HepG2 (cell line): Measurements from ENCODE around the gene MAN1C1. TPM values are rescaled to one million over a fixed set of nuclear protein-coding genes. Genes with fewer than 3 reads are reported as not detected.

Source experiments
- ATAC-seq: fragments of 200-7000 bp; cut with Tn5 transposase; 3 replicates; pipeline ENCODE4 v1.9.1; 2020; ENCODE audit warnings: mild to moderate bottlenecking, moderate library complexity
- BruUV-seq: library from RNA; stranded (reverse); fragments of 400-500 nt; replicated peaks from 2 replicates; lab custom pipeline; 2021; lab: Mats Ljungman, UMichigan
- CTCF ChIA-PET: fragments of 300-600 bp; formaldehyde crosslinking; extraction: SDS; loops from one replicate; lab custom pipeline; 2021; ENCODE audit warnings: low total read pairs, inconsistent platforms, low intra/inter-chr PET ratio; lab: Yijun Ruan, JAX
- POLR2A ChIA-PET: fragments of 350-600 bp; sonication (Branson Sonifier 250); formaldehyde crosslinking; loops from one replicate; lab custom pipeline; 2020; ENCODE audit warnings: antibody characterized with exemption, inconsistent platforms; lab: Yijun Ruan, JAX
- DNase-seq: peaks from one replicate; pipeline ENCODE4 v3.0.0-alpha.2; 2015; ENCODE audit warnings: low spot score
- FAIRE-seq: peaks from 3 replicates; lab custom pipeline; 2011; peaks lifted over from hg19 to GRCh38; lab: Jason Lieb, UNC
- H2AFZ ChIP-seq: one replicate; pipeline ENCODE4 v1.6.1; 2011; ENCODE audit warnings: low read length, inconsistent platforms
- H3K27ac ChIP-seq: fragments of 300-600 bp; 3 replicates; pipeline ENCODE4 v1.8.0; 2011; ENCODE audit warnings: mixed run types, mild to moderate bottlenecking, mixed read lengths, low read length, inconsistent platforms; ENCODE audit not compliant: insufficient read depth; ENCODE audit errors: extremely low read length
- H3K27me3 ChIP-seq, 2 experiments: fragments of 200-600 bp in 1 of 2; 2 replicates in 1 of 2; 3 replicates in 1 of 2; pipeline versions ENCODE4 v1.6.0 to v1.8.0; 2011; ENCODE audit warnings: low read length in 2 of 2, mild to moderate bottlenecking in 2 of 2, moderate library complexity in 2 of 2, inconsistent platforms in 1 of 2; ENCODE audit not compliant: insufficient read depth in 2 of 2, control insufficient read depth in 1 of 2
- H3K36me3 ChIP-seq, 2 experiments: fragments of 200-600 bp in 1 of 2; replicated peaks in 1 of 2; 2 replicates in 1 of 2; 3 replicates in 1 of 2; pipeline versions ENCODE4 v1.5.1 to v1.8.0; 2011; ENCODE audit warnings: low read length in 2 of 2, inconsistent platforms in 1 of 2; ENCODE audit not compliant: insufficient read depth in 2 of 2, control insufficient read depth in 1 of 2
- H3K4me1 ChIP-seq: 2 replicates; pipeline ENCODE4 v1.5.1; 2012; ENCODE audit warnings: low read length, inconsistent platforms; ENCODE audit not compliant: insufficient read depth
- H3K4me2 ChIP-seq: 2 replicates; pipeline ENCODE4 v1.6.0; 2011; ENCODE audit warnings: low read depth, low read length, inconsistent platforms
- H3K4me3 ChIP-seq, 3 experiments: fragments of 200-600 bp in 1 of 3; sonication (generic), shearing (Covaris generic) in 1 of 3; replicated peaks in 1 of 3; 2 replicates each; pipeline ENCODE4 v1.5.1; 2011 to 2016; ENCODE audit warnings: low read length in 3 of 3, inconsistent platforms in 2 of 3, low read depth in 2 of 3, mild to moderate bottlenecking in 2 of 3, control low read depth in 1 of 3, mixed read lengths in 1 of 3; ENCODE audit not compliant: insufficient read depth in 1 of 3
- H3K79me2 ChIP-seq: one replicate; pipeline ENCODE4 v1.6.1; 2011; ENCODE audit warnings: low read length, inconsistent platforms; ENCODE audit not compliant: insufficient read depth
- H3K9ac ChIP-seq: 2 replicates; pipeline ENCODE4 v1.6.0; 2011; ENCODE audit warnings: mild to moderate bottlenecking, low read depth, low read length, inconsistent platforms; ENCODE audit not compliant: insufficient read depth
- H3K9me3 ChIP-seq: 2 replicates; pipeline ENCODE4 v1.5.1; 2012; ENCODE audit warnings: mild to moderate bottlenecking, low read length
- H4K20me1 ChIP-seq: 2 replicates; pipeline ENCODE4 v1.6.0; 2011; ENCODE audit warnings: inconsistent platforms, mild to moderate bottlenecking, low read length, moderate library complexity; ENCODE audit not compliant: insufficient read depth
- CBFB ChIP-seq: sonication (generic); formaldehyde crosslinking; IDR thresholded peaks from 2 replicates; pipeline ENCODE4 v1.4.0; 2020; ENCODE audit warnings: missing genetic modification reagents
- DNMT3B ChIP-seq: conservative IDR thresholded peaks from 2 replicates; pipeline ENCODE4 v1.6.1; 2016; ENCODE audit warnings: missing biosample characterization, control low read depth
- ESRRA ChIP-seq: sonication (generic); formaldehyde crosslinking; IDR thresholded peaks from 2 replicates; pipeline ENCODE4 v1.5.1; 2020; ENCODE audit warnings: mild to moderate bottlenecking, low read depth, missing genetic modification reagents
- HMG20B ChIP-seq: conservative IDR thresholded peaks from 2 replicates; pipeline ENCODE4 v1.6.1; 2016; ENCODE audit warnings: missing genetic modification reagents, missing compliant biosample characterization
- HMGXB3 ChIP-seq: sonication (generic); formaldehyde crosslinking; IDR thresholded peaks from 2 replicates; pipeline ENCODE4 v1.4.0; 2020; ENCODE audit warnings: missing genetic modification reagents, borderline replicate concordance
- HNF4A ChIP-seq: sonication (generic); formaldehyde crosslinking; IDR thresholded peaks from 2 replicates; pipeline ENCODE4 v1.4.0; 2020; ENCODE audit warnings: missing genetic modification reagents
- HNRNPH1 ChIP-seq: fragments of 200-400 bp; formaldehyde crosslinking; optimal IDR thresholded peaks from 2 replicates; pipeline ENCODE3; 2017; ENCODE audit warnings: mild to moderate bottlenecking, low read depth, low read length
- NFAT5 ChIP-seq: sonication (generic); formaldehyde crosslinking; IDR thresholded peaks from 2 replicates; pipeline ENCODE4 v1.4.0; 2020; ENCODE audit warnings: missing genetic modification reagents
- NFE2L1 ChIP-seq: sonication (generic); formaldehyde crosslinking; IDR thresholded peaks from 2 replicates; pipeline ENCODE4 v1.4.0; 2020; ENCODE audit warnings: missing genetic modification reagents, mild to moderate bottlenecking, borderline replicate concordance
- NFIC ChIP-seq: IDR thresholded peaks from 2 replicates; pipeline ENCODE4 v1.6.1; 2012; ENCODE audit warnings: mild to moderate bottlenecking, low read length, inconsistent platforms
- NFYC ChIP-seq: IDR thresholded peaks from 2 replicates; pipeline ENCODE4 v1.6.1; 2016; ENCODE audit warnings: missing genetic modification reagents, missing compliant biosample characterization
- SMARCC2 ChIP-seq: fragments of 450-650 bp; IDR thresholded peaks from 2 replicates; pipeline ENCODE4 v1.6.1; 2017; ENCODE audit warnings: antibody characterized with exemption, mild to moderate bottlenecking
- SP1 ChIP-seq, 2 experiments: fragments of 450-650 bp in 1 of 2; sonication (generic) in 1 of 2; formaldehyde crosslinking in 1 of 2; IDR thresholded peaks; 2 replicates each; pipeline versions ENCODE4 v1.4.0 to v1.6.1; 2016 to 2020; ENCODE audit warnings: missing genetic modification reagents in 1 of 2
- ZBTB20 ChIP-seq: sonication (generic); formaldehyde crosslinking; IDR thresholded peaks from 2 replicates; pipeline ENCODE4 v1.8.1; 2023; ENCODE audit warnings: missing genetic modification reagents, low read depth, mild to moderate bottlenecking, borderline replicate concordance
- ZFAT ChIP-seq: sonication (generic); formaldehyde crosslinking; conservative IDR thresholded peaks from 2 replicates; pipeline ENCODE4 v1.8.1; 2023; ENCODE audit warnings: missing genetic modification reagents, inconsistent platforms
- ZNF136 ChIP-seq: sonication (generic); formaldehyde crosslinking; IDR thresholded peaks from 2 replicates; pipeline ENCODE4 v1.8.1; 2022; ENCODE audit warnings: low read depth, mild to moderate bottlenecking, moderate library complexity, missing genetic modification reagents
- ZNF230 ChIP-seq: sonication (generic); formaldehyde crosslinking; IDR thresholded peaks from 2 replicates; pipeline ENCODE4 v1.4.0; 2020; ENCODE audit warnings: mild to moderate bottlenecking, missing genetic modification reagents
- ZSCAN25 ChIP-seq: sonication (generic); formaldehyde crosslinking; IDR thresholded peaks from 2 replicates; pipeline ENCODE4 v1.8.0; 2022; ENCODE audit warnings: mild to moderate bottlenecking, missing genetic modification reagents
- WGBS: methylation state at CpG from one replicate; pipeline ENCODE4 v1.1.6; 2017; ENCODE audit warnings: low lambda C conversion rate; 5-methylcytosine and 5-hydroxymethylcytosine counted together
- in situ Hi-C: cut with HindIII; loops from 2 replicates; pipeline ENCODE4 v1.10.0; 2017; ENCODE audit warnings: low pct_unique_long_range_greater_than_20kb; ENCODE audit not compliant: extremely low pct_ligation_motif_present
- intact Hi-C: fragments of 100-400 bp; cut with micrococcal nuclease; formaldehyde crosslinking; loops from one replicate; pipeline ENCODE4 v1.10.0; 2022; ENCODE audit not compliant: unreplicated experiment
- polyA plus RNA-seq, 8 experiments: library from polyadenylated mRNA; depleted of rRNA in 3 of 8; stranded (reverse) in 7 of 8; unstranded in 1 of 8; fragments of >200 nt; fragmentation: Illumina TruSeq in 4 of 8; extraction: Trizol in 4 of 8; gene quantifications; 2 replicates each; pipeline versions ENCODE4 v1.2.1 to v1.2.3, GENCODE V29; 2011 to 2016; ENCODE audit warnings: low read depth in 4 of 8, missing spikeins in 1 of 8, mixed read lengths in 1 of 8; ENCODE audit not compliant: insufficient read depth in 1 of 8
- total RNA-seq, 5 experiments: library from RNA; depleted of rRNA; stranded (reverse); fragments of >200 nt; fragmentation: Illumina TruSeq; extraction: Trizol; gene quantifications; 2 replicates each; pipeline ENCODE4 v1.2.3, GENCODE V29; 2016; ENCODE audit warnings: low read depth in 1 of 5

Gene MAN1C1
- total and polyA plus RNA-seq, 2 of the 13 experiments (the other 11 are each of a cell fraction or from before 2014, with no cell fraction given), result 0.18 to 0.49 TPM

- 52% methylated on average over 2 of the region's 2 CpGs for WGBS
- no peak for TF ChIP-seq HNRNPH1
- no peak for TF ChIP-seq NFE2L1 (CRISPR knock-in tag)
- no peak for TF ChIP-seq ZSCAN25 (CRISPR knock-in tag)
- TF ChIP-seq ZNF136 (CRISPR knock-in tag), result no peak
- no peak for TF ChIP-seq ESRRA (CRISPR knock-in tag)
- TF ChIP-seq NFAT5 (CRISPR knock-in tag), result no peak
- no peak for TF ChIP-seq SP1 (IDR thresholded peaks at IDR 0.05)
- TF ChIP-seq SP1 (CRISPR knock-in tag; IDR thresholded peaks at IDR 0.05), result no peak
- TF ChIP-seq HMG20B (CRISPR knock-in tag), result no peak
- no peak for TF ChIP-seq ZFAT (CRISPR knock-in tag)
- no peak for TF ChIP-seq SMARCC2
- no peak for TF ChIP-seq DNMT3B (CRISPR knock-in tag)
- TF ChIP-seq NFIC, result no peak
- no peak for TF ChIP-seq ZNF230 (CRISPR knock-in tag)
- no peak for TF ChIP-seq NFYC (CRISPR knock-in tag)
- TF ChIP-seq ZBTB20 (CRISPR knock-in tag), result no peak
- no peak for TF ChIP-seq HMGXB3
- no peak for TF ChIP-seq CBFB (CRISPR knock-in tag)
- TF ChIP-seq HNF4A, result no peak
These were observed 17.5 kb downstream of the MAN1C1 start for GRCh38 chr1:25634066-25634465.

More at GRCh38 chr1:25634066-25634465, 17.5 kb downstream of the MAN1C1 start:
- H2AFZ ChIP-seq, result no peak overlapping the region
- ATAC-seq, result no peak
- no peaks in the 10 kb centered on the region for H3K79me2 ChIP-seq
- no peak overlapping the region for H3K9ac ChIP-seq
- intact Hi-C loops (no loop called here), in situ Hi-C loops (no loop called here)
- ChIA-PET POLR2A (no interaction called here), CTCF (no interaction called here)
- BruUV-seq, result no TSS peak
- no peak for FAIRE-seq
- H3K27me3 ChIP-seq, result 0 out of 5 replicates have a peak, but pooled peaks cover 0 to 6% of the 10 kb centered on the region in 2 experiments
- H3K4me1 ChIP-seq, result no peaks in the 10 kb centered on the region
- H3K36me3 ChIP-seq, result no peaks in the 10 kb centered on the region
- DNase-seq, result no peak
- no peak overlapping the region for H3K4me2 ChIP-seq
- no peak overlapping the region for H3K4me3 ChIP-seq
- no peaks in the 10 kb centered on the region for H4K20me1 ChIP-seq
- H3K27ac ChIP-seq, result no peak overlapping the region
- no peaks in the 10 kb centered on the region for H3K9me3 ChIP-seq
